Bronchial epithelial cell (primary cell): Measurements from ENCODE around the gene NRP1. TPM values are rescaled to one million over a fixed set of nuclear protein-coding genes. Genes with fewer than 3 reads are reported as not detected.

ENCODE experiments used
- DNase-seq: peaks from one replicate; pipeline ENCODE4 v3.0.0-alpha.2; 2010; ENCODE audit warnings: low read depth
- FAIRE-seq: peaks from 2 replicates; lab custom pipeline; 2011; peaks lifted over from hg19 to GRCh38; lab: Jason Lieb, UNC
- H3K27me3 ChIP-seq: 2 replicates; pipeline ENCODE4 v1.5.1; 2011; ENCODE audit warnings: low read length; ENCODE audit not compliant: control insufficient read depth, insufficient read depth
- H3K36me3 ChIP-seq: 2 replicates; pipeline ENCODE4 v1.5.1; 2011; ENCODE audit warnings: low read length; ENCODE audit not compliant: control insufficient read depth, insufficient read depth
- H3K4me3 ChIP-seq: 2 replicates; pipeline ENCODE4 v1.5.1; 2011; ENCODE audit warnings: mild to moderate bottlenecking, low read depth, low read length, control low read depth
- CTCF ChIP-seq: IDR thresholded peaks from 2 replicates; pipeline ENCODE4 v1.5.1; 2011; ENCODE audit warnings: mild to moderate bottlenecking, moderate library complexity, low read length, control low read depth, inconsistent platforms; ENCODE audit not compliant: insufficient read depth, severe bottlenecking
- total RNA-seq: library from RNA; depleted of rRNA; stranded (reverse); fragments of >200 nt; gene quantifications from 2 replicates; pipeline ENCODE4 v1.2.1, GENCODE V29; 2014

Gene NRP1
- total RNA-seq, 1 donor from 2014 or later = 21.6 TPM

GRCh38 chr10:33147013-33147310 lies 187.5 kb downstream of the NRP1 start:
- H3K36me3 ChIP-seq = no peaks in the 10 kb centered on the region
- H3K27me3 ChIP-seq = no peaks in the 10 kb centered on the region
- FAIRE-seq (no peak), DNase-seq (no peak)
- no peak for TF ChIP-seq CTCF
- H3K4me3 ChIP-seq = no peak overlapping the region

GRCh38 chr10:33146189-33147012 lies 188.1 kb downstream of the NRP1 start:
- DNase-seq (no peak), FAIRE-seq (peak; percentile 23)
- Histone ChIP-seq H3K36me3 (no peaks in the 10 kb centered on the region), H3K27me3 (no peaks in the 10 kb centered on the region), H3K4me3 (no peak overlapping the region)
- TF ChIP-seq CTCF = no peak

- no peaks in the 10 kb centered on the region for H3K36me3 ChIP-seq
- FAIRE-seq = no peak
- peak; percentile 60 for DNase-seq
- no peak overlapping the region for H3K4me3 ChIP-seq
- H3K27me3 ChIP-seq = no peaks in the 10 kb centered on the region
- TF ChIP-seq CTCF = no peak
Observed at GRCh38 chr10:33145451-33146188, 188.8 kb downstream of the NRP1 start.

- peak; percentile 18 for FAIRE-seq
- TF ChIP-seq CTCF = no peak
- DNase-seq = peak; percentile 91
Observed at GRCh38 chr10:33143160-33143728, 191.2 kb downstream of the NRP1 start.

GRCh38 chr10:33142295-33142694 lies 192.2 kb downstream of the NRP1 start:
- H3K36me3 ChIP-seq = no peaks in the 10 kb centered on the region
- no peaks in the 10 kb centered on the region for H3K27me3 ChIP-seq
- no peak overlapping the region for H3K4me3 ChIP-seq
- DNase-seq = no peak
- no peak for FAIRE-seq
- TF ChIP-seq CTCF = no peak

More at GRCh38 chr10:33143160-33143728, 191.2 kb downstream of the NRP1 start:
- no peaks in the 10 kb centered on the region for H3K36me3 ChIP-seq
- H3K27me3 ChIP-seq = no peaks in the 10 kb centered on the region
- no peak overlapping the region for H3K4me3 ChIP-seq
